ENCODE results near the gene ATXN1.

Gene ATXN1

GRCh38 chr6:16742116-16742515, 19.1 kb downstream of the ATXN1 start:
- no peak for FAIRE-seq

GRCh38 chr6:16741112-16742016, 19.9 kb downstream of the ATXN1 start:
- FAIRE-seq = no peak

- FAIRE-seq = no peak
Measured at GRCh38 chr6:16740097-16740496, 21.2 kb downstream of the ATXN1 start.

GRCh38 chr6:16739329-16739801, 21.9 kb downstream of the ATXN1 start:
- no peak for FAIRE-seq

GRCh38 chr6:16737925-16738324, 23.3 kb downstream of the ATXN1 start:
- no peak for FAIRE-seq

- FAIRE-seq = no peak
Measured at GRCh38 chr6:16736856-16737775, 24.1 kb downstream of the ATXN1 start.

- no peak for FAIRE-seq
Measured at GRCh38 chr6:16735014-16735413, 26.2 kb downstream of the ATXN1 start.

- no peak for FAIRE-seq
Measured at GRCh38 chr6:16733085-16733484, 28.2 kb downstream of the ATXN1 start.

- FAIRE-seq = no peak
Measured at GRCh38 chr6:16731478-16732051, 29.7 kb downstream of the ATXN1 start.

GRCh38 chr6:16730738-16731477, 30.4 kb downstream of the ATXN1 start:
- FAIRE-seq = no peak

- FAIRE-seq = no peak
Measured at GRCh38 chr6:16729744-16730143, 31.5 kb downstream of the ATXN1 start.

GRCh38 chr6:16729183-16729691, 32.0 kb downstream of the ATXN1 start:
- FAIRE-seq = no peak

GRCh38 chr6:16728513-16729182, 32.6 kb downstream of the ATXN1 start:
- FAIRE-seq = no peak

GRCh38 chr6:16727996-16728395, 33.3 kb downstream of the ATXN1 start:
- no peak for FAIRE-seq

- FAIRE-seq = no peak
Measured at GRCh38 chr6:16725145-16725864, 36.0 kb downstream of the ATXN1 start.

- no peak for FAIRE-seq
Measured at GRCh38 chr6:16723826-16724225, 37.4 kb downstream of the ATXN1 start.

GRCh38 chr6:16723402-16723801, 37.9 kb downstream of the ATXN1 start:
- FAIRE-seq = no peak

- FAIRE-seq = no peak
Measured at GRCh38 chr6:16722630-16723029, 38.6 kb downstream of the ATXN1 start.

- no peak for FAIRE-seq
Measured at GRCh38 chr6:16721977-16722376, 39.3 kb downstream of the ATXN1 start.

GRCh38 chr6:16720861-16721260, 40.4 kb downstream of the ATXN1 start:
- FAIRE-seq = no peak

GRCh38 chr6:16719488-16719887, 41.8 kb downstream of the ATXN1 start:
- FAIRE-seq = no peak
